ENCODE measurements around the gene ZSCAN5A. TPM values are rescaled to one million over a fixed set of nuclear protein-coding genes. Genes with fewer than 3 reads are reported as not detected.
"Not testable (repeated sequence)": the region's sequence is repeated elsewhere in the genome, so short reads cannot be mapped to it uniquely, and the experiment has no call there.

The ZSCAN5A gene
- total RNA-seq, 4 donors from 2014 or later, result 4.7 to 7.9 (median 7.1) TPM

GRCh38 chr19:56350416-56351045, 35.9 kb upstream of the ZSCAN5A start:
- Histone ChIP-seq H3K27me3 (no peaks in the 10 kb centered on the region), H3K4me1 (no peaks in the 10 kb centered on the region), H3K36me3 (no peaks in the 10 kb centered on the region), H3K4me3 (no peak overlapping the region), H3K27ac (no peak overlapping the region), H3K9me3 (no peaks in the 10 kb centered on the region)
- 15% methylated on average over 8 of the region's 8 CpGs for WGBS
- DNase-seq (ENCODE audit: low spot score in 2 of 2), result no peak
- TF ChIP-seq, protein P1, sequence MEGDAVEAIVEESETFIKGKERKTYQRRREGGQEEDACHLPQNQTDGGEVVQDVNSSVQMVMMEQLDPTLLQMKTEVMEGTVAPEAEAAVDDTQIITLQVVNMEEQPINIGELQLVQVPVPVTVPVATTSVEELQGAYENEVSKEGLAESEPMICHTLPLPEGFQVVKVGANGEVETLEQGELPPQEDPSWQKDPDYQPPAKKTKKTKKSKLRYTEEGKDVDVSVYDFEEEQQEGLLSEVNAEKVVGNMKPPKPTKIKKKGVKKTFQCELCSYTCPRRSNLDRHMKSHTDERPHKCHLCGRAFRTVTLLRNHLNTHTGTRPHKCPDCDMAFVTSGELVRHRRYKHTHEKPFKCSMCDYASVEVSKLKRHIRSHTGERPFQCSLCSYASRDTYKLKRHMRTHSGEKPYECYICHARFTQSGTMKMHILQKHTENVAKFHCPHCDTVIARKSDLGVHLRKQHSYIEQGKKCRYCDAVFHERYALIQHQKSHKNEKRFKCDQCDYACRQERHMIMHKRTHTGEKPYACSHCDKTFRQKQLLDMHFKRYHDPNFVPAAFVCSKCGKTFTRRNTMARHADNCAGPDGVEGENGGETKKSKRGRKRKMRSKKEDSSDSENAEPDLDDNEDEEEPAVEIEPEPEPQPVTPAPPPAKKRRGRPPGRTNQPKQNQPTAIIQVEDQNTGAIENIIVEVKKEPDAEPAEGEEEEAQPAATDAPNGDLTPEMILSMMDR (IDR thresholded peaks at IDR 0.05), result peak; percentile 75 to 78
- no peak for TF ChIP-seq EP300 (IDR thresholded peaks at IDR 0.05)

DNA sequence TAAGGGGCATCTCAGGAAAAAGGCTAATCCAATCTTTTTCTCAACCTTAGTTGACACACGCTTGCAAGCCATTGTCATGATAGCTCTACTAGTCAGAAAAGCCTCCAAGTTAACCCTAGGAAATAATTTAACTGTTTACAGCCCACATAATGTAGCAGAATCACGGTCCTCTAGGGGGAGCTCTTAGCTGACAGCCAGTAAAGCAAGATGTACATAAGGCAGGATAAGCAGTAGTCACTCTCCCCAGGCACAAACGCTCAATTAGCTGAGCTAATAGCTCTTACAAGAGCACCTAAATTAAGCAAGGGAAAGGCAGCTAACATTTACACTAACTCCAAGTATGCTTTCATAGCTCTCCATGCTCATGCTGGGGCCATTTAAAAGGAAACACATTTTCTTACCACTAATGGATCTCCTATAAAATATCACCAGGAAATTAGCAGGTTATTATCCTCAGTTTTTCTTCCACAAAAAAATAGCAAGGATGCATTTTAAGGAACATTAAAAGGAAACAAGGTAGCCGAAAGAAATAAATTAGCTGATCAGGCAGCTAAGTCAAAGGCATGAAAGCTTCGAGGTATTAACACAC, 33.7 kb upstream of the ZSCAN5A start:
- H3K4me3 ChIP-seq, result no peak overlapping the region
- H3K27ac ChIP-seq, result no peak overlapping the region
- H3K4me1 ChIP-seq, result no peaks in the 10 kb centered on the region
- WGBS, result 58% methylated on average over 5 of the region's 5 CpGs
- TF ChIP-seq POLR2AphosphoS5 (IDR thresholded peaks at IDR 0.05) (no peak), POLR2A (IDR thresholded peaks at IDR 0.05) (no peak), EP300 (IDR thresholded peaks at IDR 0.05) (no peak)
- TF ChIP-seq, protein P1 (IDR thresholded peaks at IDR 0.05), result no peak
- H3K36me3 ChIP-seq, result no peaks in the 10 kb centered on the region
- H3K27me3 ChIP-seq, result no peaks in the 10 kb centered on the region
- H3K9me3 ChIP-seq, result no peaks in the 10 kb centered on the region
- DNase-seq (ENCODE audit: low spot score in 2 of 2), result no peak

- Histone ChIP-seq H3K4me1 (no peaks in the 10 kb centered on the region), H3K27ac (no peak overlapping the region), H3K9me3 (no peaks in the 10 kb centered on the region), H3K36me3 (no peaks in the 10 kb centered on the region), H3K4me3 (no peak overlapping the region), H3K27me3 (no peaks in the 10 kb centered on the region)
- TF ChIP-seq POLR2A (IDR thresholded peaks at IDR 0.05), result no peak
- no peak for TF ChIP-seq POLR2AphosphoS5 (IDR thresholded peaks at IDR 0.05)
- TF ChIP-seq, protein P1 (IDR thresholded peaks at IDR 0.05), result no peak
- DNase-seq (ENCODE audit: low spot score in 2 of 2), result no peak
- 71% methylated on average over 7 of the region's 7 CpGs for WGBS
These were observed 32.6 kb upstream of the ZSCAN5A start for GRCh38 chr19:56347163-56347778.

GRCh38 chr19:56341948-56342347, 27.3 kb upstream of the ZSCAN5A start:
- H3K27ac ChIP-seq, result no peak overlapping the region
- no peaks in the 10 kb centered on the region for H3K27me3 ChIP-seq
- no peaks in the 10 kb centered on the region for H3K36me3 ChIP-seq
- TF ChIP-seq POLR2A (IDR thresholded peaks at IDR 0.05) (no peak), EP300 (IDR thresholded peaks at IDR 0.05) (no peak), POLR2AphosphoS5 (IDR thresholded peaks at IDR 0.05) (no peak)
- TF ChIP-seq, protein P1 (IDR thresholded peaks at IDR 0.05), result no peak
- no peaks in the 10 kb centered on the region for H3K4me1 ChIP-seq
- no peak overlapping the region for H3K4me3 ChIP-seq
- H3K9me3 ChIP-seq, result no peaks in the 10 kb centered on the region
- DNase-seq (ENCODE audit: low spot score in 2 of 2), result no peak

- not testable (repeated sequence) for H3K27me3 ChIP-seq; H3K4me3 ChIP-seq; DNase-seq (ENCODE audit: low spot score in 2 of 2); H3K36me3 ChIP-seq; H3K27ac ChIP-seq; H3K4me1 ChIP-seq; H3K9me3 ChIP-seq
- 97% methylated on average over 6 of the region's 10 CpGs for WGBS
These were observed 24.4 kb upstream of the ZSCAN5A start for GRCh38 chr19:56339031-56339430.

- not testable (repeated sequence) for H3K9me3 ChIP-seq; H3K36me3 ChIP-seq; H3K4me3 ChIP-seq; H3K4me1 ChIP-seq; DNase-seq (ENCODE audit: low spot score in 2 of 2); H3K27ac ChIP-seq; H3K27me3 ChIP-seq
- 88% methylated on average over 8 of the region's 8 CpGs for WGBS
These were observed 22.4 kb upstream of the ZSCAN5A start for GRCh38 chr19:56337077-56337476.

DNA sequence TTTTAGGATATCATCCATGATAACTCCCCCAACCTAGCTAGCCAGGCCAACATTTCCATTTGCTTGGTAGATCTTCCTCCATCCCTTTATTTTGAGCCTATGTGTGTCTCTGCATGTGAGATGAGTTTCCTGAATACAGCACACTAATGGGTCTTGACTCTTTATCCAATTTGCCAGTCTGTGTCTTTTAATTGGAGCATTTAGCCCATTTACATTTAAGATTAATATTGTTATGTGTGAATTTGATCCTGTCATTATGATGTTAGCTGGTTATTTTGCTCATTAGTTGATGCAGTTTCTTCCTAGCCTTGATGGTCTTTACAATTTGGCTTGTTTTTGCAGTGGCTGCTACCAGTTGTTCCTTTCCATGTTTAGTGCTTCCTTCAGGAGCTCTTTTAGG, 20.7 kb upstream of the ZSCAN5A start:
- not testable (repeated sequence) for DNase-seq (ENCODE audit: low spot score in 2 of 2); H3K36me3 ChIP-seq; H3K4me1 ChIP-seq; H3K4me3 ChIP-seq; H3K27ac ChIP-seq; H3K9me3 ChIP-seq; H3K27me3 ChIP-seq
